Superior temporal gyrus (tissue), 1 donor: ENCODE data around the gene SCN8A.
A peak's percentile ranks its signal among the peaks of the same experiment; 100 is the strongest.

Source experiments
- DNase-seq: peaks from one replicate; pipeline ENCODE4 v3.0.0-alpha.2; 2016; ENCODE audit errors: extremely low spot score

The SCN8A gene

DNA sequence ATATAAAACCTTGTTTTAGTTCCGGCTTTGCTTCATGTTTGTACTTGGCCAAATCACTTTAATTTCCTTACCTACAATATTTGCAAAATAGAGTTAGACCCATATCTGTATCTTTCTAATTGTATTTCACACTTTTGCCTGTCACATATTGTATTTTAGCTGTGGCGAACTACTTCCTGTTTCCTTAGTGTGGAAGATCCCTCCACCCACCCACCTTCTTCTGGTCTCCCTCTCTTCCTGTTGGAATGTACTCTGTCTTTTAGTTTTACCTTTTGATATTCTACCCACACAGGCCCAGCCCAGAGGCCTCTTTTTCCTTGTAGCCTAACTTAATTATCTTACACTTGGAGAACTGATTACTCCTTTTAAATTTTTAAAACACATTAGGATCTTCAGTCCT lies 78.2 kb downstream of the SCN8A start:
- DNase-seq = no peak

DNA sequence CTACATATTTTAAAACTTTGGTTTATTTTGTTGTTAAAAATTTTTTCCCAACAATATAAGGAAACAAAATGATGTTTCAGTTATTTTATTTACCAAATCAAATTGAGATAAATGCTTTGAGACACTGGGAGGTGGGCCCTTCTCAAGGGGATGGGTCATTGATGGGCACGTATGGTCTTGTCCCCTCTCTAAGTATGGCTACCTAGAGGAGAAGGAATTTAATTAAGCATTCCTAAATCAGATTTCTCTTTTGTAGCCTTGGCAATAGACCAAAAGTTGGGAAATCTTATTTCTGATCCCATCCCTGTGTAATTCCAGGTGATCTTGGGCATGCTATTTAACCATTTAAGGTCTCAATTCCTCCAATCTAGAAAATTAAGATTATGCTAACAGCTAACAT lies 79.0 kb downstream of the SCN8A start:
- DNase-seq = no peak

DNA sequence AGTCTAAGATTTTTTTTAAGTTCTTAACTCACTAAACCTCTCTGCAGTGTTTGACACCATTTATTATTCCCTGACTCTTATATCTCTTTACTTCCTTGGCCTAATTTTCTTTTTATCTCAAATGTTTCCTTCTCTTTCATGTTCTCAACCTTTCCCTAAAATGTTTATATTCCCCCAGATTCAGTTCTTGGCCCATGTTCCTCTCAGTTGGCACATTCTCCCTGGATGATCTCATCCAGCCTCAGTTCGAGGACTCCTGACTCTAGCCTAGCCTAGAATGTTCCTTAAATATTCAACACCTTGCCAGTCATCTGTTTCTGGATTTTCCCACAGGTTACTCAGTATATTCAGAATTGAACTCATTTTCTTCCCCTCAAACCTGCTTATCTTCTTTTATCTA lies 81.3 kb downstream of the SCN8A start:
- DNase-seq = no peak

DNA sequence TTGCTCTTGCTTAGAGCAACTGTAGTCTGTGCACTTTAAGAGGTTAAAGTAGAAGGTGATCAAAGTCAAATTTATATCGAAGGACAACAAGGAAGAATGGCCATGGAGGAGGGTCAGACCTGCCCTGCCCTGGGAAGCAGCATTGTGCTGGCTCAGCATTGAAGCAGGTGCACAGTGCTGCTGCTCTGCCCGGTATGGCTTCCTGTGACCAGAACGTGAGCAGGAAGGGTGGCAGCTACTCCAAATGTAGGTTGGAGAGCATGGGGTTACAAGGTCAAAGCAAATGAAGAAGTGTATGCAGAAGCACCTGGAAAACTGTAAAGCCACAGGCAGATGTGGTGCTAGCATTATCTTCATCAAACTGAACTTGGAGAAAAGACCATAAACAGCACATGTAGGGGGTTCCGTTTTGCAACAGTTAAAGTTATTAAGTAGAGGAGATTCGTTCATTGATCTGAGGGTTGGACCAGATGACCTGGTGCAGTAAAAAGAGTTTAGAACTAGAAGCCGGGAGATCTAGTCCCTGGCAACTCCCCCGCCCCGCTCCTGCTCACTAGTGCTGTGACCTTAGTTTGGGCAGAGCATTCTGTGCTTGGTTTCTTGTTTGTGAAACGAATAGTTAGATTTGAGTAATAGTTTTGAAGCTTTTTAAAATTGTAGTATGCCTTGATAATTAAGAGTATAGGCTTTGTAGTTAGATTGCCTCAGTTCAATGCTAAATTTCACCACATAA lies 84.2 kb downstream of the SCN8A start:
- DNase-seq = no peak

DNA sequence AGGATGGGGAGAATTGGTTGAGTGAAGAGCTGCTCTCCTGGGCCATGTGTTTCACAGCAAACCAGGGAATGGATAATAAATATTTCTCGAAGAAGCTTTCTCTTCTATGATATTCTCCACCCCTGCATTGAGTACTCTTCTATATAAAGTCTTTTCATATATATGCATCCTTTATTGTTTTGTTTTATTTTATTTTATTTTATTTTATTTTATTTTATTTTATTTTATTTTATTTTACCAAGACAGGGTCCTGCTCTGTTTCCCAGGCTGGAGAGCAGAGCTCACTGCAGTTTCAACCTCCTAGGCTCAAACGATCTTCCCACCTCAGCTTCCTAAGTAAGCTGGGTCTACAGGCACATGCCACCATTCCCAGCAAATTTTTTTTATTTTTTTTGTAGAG lies 85.8 kb downstream of the SCN8A start:
- no peak for DNase-seq

DNA sequence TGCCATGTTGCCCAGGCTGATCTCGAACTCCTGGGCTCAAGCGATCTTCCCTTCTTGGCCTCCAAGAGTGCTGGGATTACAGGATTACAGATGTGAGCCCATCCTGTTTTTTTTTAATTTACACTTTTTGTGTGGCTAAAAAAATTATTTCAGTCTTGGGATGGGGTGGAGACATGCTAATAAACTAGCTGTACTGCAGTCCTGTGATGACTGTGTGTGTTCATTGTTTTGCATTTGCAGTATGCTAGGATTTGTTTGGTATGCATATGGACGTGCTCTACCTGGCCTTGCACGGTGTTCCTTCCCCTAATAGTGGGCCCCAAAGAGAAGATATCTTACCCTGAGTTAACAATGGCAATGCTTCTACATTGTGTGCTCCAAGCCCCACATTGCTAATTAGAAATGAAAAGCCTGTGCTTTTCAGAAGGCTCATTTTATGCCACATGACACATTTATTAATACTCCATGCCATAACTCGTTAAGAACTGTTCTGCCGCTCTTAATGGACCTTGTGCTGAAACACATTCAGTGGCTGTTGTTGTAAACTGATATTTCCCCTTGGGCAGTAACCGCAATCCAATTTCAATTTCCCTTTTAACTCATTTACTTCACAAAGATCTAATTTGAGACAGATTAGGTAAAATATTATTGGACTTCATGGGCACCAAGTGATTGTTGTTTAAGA lies 86.4 kb downstream of the SCN8A start:
- no peak for DNase-seq

DNA sequence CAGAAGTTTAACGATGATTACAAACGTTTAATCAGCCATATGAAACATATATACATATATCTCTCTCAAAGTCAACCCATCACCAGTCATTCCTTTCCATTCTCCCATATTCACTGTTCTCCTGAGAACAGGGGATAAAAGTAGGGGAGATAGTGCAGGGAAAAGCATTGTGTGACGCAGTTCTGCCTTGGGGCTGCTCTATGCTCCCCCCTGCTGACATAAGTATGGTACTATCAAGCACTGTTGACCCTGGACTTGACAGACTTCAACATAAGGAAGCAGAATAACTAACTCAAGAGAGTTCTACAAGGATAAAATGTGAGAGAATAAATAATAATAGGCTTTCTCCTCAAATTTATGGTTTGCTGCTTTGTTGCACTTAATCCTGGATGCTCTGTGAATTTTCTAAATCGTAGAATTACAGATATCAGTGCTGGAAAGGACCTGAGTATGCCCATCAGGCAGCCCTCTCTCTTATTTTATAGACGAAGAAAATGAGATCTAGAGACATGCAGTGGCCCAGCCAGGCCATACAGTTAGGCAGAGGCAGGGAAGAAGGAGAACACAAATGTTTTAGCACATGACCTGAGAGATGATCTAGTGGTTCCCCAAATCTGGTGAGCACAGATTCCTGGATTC lies 87.2 kb downstream of the SCN8A start:
- DNase-seq = peak; percentile 74

DNA sequence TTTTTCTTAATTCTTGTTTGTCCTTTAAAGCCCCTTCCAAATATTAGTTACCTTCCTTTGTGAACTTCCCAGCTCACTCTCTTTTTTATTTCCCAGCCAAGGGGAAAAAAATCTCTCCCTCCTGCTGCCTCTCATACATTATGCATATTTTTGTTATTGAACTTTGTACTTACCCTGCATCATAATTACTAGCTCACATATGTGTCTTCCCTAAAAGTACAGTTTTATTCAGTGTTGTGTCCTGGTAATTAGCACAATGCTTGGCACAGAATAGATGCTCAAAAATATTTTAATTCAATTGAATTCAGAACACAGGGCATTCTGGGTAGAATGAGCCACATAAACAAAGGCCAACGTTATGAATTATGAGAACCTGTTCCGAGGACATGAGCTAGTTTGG lies 91.9 kb downstream of the SCN8A start:
- DNase-seq = no peak

DNA sequence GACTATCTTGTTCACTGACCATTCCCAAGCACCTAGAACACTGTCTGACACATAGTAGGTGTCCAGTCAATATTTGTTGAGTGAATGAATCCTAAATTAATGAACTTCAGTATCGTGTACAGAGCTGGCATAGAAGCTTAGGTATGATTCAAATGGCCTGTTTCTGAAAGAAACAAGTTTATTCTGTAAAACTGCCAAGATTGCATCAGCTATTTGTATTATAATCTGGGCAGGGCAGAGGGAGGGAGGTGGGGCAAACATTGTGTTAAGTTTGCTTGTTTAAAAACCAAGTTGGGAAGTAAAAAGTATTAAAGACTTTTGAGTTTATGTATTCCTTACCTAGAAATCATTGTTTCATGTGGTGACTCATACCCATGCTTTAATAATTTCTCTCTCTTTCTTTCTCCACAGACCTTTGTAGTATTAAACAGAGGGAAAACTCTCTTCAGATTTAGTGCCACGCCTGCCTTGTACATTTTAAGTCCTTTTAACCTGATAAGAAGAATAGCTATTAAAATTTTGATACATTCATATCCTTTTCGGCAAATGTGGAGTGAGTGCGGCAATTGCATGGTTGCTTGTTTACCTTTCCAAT lies 92.8 kb downstream of the SCN8A start:
- no peak for DNase-seq

DNA sequence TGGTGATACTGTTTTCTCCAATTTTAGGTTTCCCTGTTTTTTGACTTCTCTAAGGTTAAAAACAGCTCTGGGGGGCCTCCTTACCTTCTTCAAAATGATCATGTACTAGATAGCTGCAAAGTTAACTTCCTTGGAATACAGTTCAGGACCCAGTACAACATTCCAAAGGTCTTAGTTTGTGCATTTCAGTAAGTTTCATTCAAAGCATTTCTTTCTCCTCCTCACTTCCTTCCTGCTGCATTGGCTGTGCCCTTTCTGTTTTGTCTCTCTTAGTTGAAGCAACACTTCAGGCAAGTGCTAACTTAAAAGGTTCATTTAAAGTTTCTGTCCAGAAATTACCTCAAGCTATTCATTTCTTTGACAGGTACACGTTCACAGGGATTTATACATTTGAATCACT lies 95.7 kb downstream of the SCN8A start:
- DNase-seq = no peak

DNA sequence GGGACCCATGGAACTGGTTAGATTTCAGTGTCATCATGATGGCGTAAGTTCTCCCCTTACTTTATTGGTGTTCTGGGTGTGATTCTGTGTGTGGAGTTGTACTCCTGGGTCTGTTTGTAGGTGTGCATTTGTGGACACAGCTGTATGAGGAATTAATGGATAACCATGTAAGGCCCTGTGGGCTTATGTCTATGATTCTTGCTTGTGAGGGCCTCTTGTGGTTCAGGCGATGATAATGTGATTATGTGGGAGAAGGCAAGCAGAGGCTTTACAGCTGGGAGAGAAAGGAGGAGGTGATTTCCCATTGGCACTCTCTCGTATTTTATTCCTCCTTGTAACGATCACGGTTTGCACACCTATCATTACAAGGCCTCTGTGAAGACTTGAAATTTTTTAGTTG lies 96.1 kb downstream of the SCN8A start:
- DNase-seq = no peak

DNA sequence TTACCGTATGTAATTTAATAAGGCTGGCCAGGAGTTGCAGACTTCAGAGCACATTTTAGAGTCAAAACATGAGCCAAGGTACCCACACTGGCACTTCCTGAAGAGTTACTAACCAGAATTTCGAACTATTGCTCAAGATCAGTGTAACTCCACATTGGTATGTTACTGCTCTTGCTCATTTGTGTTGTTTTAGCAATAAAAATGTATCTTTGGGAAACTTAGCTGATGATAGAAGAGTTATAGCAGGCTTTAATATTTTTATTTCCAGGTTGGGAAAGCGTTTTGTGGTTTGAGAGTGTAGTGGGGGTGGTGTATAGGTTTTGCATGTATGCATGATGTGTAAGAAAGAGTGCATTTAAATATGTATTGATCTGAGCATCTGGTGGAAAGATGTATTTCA lies 96.6 kb downstream of the SCN8A start:
- no peak for DNase-seq

DNA sequence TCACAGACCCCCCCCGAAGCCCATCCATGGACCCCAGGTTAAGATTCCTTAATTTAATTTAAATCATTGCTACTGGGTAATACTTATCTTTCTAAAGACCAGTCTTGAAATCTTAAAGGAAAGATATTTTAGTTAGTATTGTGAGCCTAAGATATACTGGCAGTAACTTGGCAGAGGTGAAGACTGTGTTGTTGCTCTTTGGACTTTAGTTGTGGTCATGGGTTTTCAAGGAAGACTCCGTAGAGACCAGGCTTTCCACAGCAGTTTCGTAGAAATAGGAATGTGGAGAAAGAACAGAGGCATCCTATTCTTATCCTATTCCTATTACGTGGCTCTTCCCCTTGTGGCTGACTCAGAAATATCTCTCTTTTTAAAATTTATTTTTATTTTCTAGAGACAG lies 99.0 kb downstream of the SCN8A start:
- no peak for DNase-seq

DNA sequence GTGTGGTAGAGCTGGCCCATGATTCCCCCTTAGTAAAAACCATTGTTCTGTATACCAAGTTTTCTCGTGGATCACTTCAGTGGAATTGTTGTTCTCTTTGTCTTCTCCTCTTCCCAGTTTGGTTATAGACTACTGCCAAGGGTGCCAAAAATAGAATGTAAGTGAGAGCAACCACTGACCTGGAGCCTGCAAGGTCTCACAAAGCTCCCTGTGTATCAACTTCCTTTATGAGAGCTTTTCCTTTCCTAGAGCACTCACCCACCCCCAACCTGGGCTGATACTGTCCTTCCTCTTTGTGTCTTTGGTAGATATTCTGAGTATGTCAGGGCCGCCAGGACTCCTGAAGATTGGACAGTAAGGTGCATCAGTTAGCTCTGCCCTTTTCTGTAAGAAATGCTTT lies 101.0 kb downstream of the SCN8A start:
- no peak for DNase-seq

DNA sequence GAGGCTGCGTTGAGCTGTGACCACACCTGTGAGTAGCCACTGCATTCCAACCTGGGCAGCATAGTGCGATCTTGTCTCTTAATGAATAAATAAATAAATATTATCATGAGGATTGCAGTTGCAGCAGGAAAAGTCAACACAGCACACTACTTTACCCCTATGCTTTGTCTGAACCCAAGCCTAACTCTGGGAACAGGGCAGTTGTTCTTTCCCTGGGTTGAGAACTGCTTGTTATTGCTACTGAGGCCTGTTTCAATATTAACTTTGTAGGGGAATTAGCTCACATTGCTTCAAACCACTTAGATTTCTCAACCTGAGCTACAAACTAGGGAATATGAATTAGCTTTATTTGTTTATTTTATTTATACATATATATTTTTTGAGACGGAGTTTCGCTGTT lies 102.5 kb downstream of the SCN8A start:
- no peak for DNase-seq

DNA sequence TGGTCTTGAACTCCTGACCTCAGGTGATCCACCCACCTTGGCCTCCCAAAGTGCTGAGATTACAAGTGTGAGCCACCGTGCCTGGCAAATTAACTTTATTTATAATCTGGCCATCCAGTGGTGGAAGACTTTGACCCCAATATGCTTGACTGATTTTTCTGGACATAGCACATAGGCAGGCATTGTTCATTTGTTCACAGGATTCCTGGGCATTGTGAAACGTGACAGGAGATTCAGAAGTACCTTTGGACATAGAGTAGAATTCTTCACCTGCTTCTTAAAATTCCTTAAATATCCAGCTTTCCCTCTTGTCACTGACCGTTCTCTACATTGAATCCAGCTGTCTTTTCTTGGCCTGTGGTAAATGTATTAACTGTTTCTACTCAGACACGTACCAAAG lies 103.1 kb downstream of the SCN8A start:
- no peak for DNase-seq

DNA sequence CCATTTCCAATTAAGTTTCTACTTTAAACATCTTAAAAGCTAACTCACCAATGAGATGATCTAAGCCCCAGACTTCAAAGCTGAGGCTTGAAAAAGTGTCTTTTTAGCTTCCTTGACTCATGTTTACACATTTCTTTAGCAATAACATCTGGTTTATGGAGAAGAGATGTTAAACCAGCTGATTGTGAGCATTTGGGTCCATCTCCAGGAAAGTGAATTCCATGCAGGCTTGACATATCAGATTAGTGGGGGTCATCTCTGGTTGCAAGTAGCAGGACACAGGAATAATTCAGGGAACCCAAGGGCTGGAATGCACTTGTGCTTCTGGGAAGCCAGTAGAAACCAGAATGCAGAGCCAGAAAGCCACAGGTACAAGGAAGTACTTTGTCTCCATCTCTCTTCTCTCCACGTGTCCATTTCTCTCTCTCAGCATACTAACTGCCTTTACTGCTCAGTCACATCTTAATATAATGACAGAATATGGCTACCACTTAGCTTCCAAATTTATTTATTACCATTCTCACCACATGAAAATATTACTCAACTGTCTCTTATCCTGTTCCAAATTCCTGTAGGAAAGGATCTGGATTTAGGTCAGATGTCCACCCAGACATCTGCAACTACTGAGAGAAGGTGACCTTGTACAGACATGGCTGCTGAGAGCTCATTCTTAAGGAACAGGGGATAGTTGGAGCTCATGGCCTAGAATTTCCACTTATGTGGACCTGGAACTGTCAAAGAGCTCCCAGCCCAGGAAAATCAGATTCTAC lies 104.4 kb downstream of the SCN8A start:
- DNase-seq = no peak

DNA sequence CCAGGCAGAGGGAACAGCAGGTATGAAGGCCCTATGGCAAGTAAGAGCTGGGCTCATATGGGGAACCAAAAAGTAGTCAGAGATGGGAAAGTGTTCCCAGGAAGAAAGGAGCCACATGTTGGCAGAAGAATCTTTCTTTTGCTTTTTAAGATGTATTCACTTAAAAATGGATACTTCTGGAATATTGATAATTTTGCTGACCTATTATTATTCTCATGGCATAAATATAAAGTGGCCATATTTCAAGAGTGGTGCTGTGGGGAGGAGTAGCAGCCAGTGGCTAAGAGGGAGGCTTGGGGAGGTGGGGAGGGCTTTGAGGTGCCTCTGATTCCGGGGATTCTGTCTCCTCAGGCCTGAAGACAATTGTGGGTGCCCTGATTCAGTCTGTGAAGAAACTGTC lies 108.2 kb downstream of the SCN8A start:
- DNase-seq = no peak

DNA sequence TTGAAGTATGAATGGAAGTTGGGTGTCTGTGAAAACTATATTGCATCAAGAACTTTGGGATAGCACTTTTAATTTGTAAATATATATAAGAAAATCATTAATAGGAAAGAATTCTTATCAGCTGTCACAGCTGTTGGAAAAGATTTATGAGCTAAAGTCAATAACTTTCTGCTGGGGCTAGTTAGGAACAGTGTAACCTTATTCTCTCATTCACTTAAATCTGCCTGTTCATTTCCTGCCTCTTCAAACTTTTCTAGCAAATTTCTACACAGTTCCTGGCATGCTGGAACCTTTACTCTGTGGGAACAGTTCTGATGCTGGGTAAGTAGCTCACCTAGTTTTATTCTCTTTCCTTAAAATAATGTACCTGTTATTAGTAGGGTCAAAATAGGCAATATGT lies 109.9 kb downstream of the SCN8A start:
- no peak for DNase-seq

DNA sequence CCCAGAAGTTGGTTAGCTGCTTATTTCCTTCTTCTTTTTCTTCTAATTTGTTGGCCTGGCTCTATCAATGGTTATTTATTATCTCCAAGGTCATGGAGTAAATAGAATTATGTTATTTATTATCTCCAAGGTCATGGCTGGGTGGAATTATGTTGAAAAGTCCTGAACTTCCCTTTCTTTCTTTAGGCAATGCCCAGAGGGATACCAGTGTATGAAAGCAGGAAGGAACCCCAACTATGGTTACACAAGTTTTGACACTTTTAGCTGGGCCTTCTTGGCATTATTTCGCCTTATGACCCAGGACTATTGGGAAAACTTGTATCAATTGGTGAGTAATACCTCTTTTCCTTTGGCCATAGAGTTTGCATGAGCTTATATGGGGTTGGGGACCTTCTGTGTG lies 111.6 kb downstream of the SCN8A start:
- DNase-seq = no peak

DNA sequence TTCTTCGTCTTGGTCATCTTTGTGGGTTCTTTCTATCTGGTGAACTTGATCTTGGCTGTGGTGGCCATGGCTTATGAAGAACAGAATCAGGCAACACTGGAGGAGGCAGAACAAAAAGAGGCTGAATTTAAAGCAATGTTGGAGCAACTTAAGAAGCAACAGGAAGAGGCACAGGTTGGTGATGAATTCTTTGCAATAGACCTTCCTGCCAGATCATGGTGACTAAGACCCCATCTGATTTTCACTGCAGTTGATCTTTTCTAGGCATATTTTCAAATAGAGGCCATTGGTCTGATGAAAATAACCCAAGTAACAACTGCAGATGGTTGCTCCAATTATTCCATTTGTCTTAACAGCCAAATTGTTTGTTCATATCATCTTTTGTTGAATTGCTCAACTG lies 114.4 kb downstream of the SCN8A start:
- DNase-seq = no peak

DNA sequence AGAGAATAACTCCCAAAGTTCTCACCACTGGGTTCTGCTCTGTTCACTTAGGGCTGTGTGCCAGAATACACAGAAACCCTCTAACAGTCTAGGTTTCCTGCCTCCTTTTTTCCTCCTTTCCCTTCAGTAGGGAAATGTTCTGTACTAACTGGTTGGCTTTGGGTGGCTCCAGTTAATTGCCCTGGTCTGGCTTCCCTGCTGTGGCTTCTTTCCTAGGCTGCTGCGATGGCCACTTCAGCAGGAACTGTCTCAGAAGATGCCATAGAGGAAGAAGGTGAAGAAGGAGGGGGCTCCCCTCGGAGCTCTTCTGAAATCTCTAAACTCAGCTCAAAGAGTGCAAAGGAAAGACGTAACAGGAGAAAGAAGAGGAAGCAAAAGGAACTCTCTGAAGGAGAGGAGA lies 115.2 kb downstream of the SCN8A start:
- DNase-seq = no peak
